Small intestine (tissue), 16 donors: ENCODE results near the gene HOXB9. TPM values are rescaled to one million over a fixed set of nuclear protein-coding genes. Genes with fewer than 3 reads are reported as not detected.

Source experiments
- DNase-seq, 2 donors: peaks; one replicate each; pipeline versions ENCODE4 v3.0.0 to v3.0.0-alpha.2; 2013
- FAIRE-seq: peaks from 2 replicates; lab custom pipeline; 2012; peaks lifted over from hg19 to GRCh38; lab: Jason Lieb, UNC
- H3K27ac ChIP-seq, 3 donors: one replicate each; pipeline ENCODE4 v1.5.1; 2013; ENCODE audit warnings: low read length in 2 of 3, mild to moderate bottlenecking in 2 of 3, control low read depth in 1 of 3, inconsistent platforms in 1 of 3, low read depth in 1 of 3, moderate library complexity in 1 of 3
- H3K27me3 ChIP-seq, 3 donors: one replicate each; pipeline ENCODE4 v1.6.1; 2013; ENCODE audit warnings: low read length in 3 of 3, inconsistent platforms in 1 of 3; ENCODE audit not compliant: control insufficient read depth in 3 of 3, insufficient read depth in 3 of 3
- H3K36me3 ChIP-seq, 3 donors: one replicate each; pipeline ENCODE4 v1.6.1; 2013; ENCODE audit warnings: low read length in 3 of 3, inconsistent platforms in 1 of 3, low read depth in 1 of 3, mild to moderate bottlenecking in 1 of 3, moderate library complexity in 1 of 3; ENCODE audit not compliant: control insufficient read depth in 3 of 3, insufficient read depth in 2 of 3
- H3K4me1 ChIP-seq, 3 donors: one replicate each; pipeline ENCODE4 v1.6.1; 2013; ENCODE audit warnings: low read length in 2 of 3, inconsistent platforms in 1 of 3, low read depth in 1 of 3, mild to moderate bottlenecking in 1 of 3, moderate library complexity in 1 of 3; ENCODE audit not compliant: control insufficient read depth in 3 of 3, insufficient read depth in 2 of 3
- H3K4me3 ChIP-seq, 3 donors: one replicate each; pipeline ENCODE4 v1.5.1; 2013; ENCODE audit warnings: low read length in 3 of 3, control low read depth in 1 of 3, inconsistent platforms in 1 of 3, low read depth in 1 of 3, mild to moderate bottlenecking in 1 of 3, moderate library complexity in 1 of 3
- H3K9me3 ChIP-seq, 2 donors: one replicate each; pipeline ENCODE4 v1.6.1; 2013; ENCODE audit warnings: low read depth in 1 of 2, low read length in 1 of 2; ENCODE audit not compliant: control insufficient read depth in 2 of 2, insufficient read depth in 1 of 2
- WGBS, 3 donors: extraction: QIAGEN DNeasy Blood & Tissue Kit; methylation state at CpG; one replicate each; pipeline ENCODE4 v1.1.7; 2013; 5-methylcytosine and 5-hydroxymethylcytosine counted together
- long read RNA-seq, 10 donors: transcript quantifications; one replicate each; lab custom pipeline, GENCODE V29; 2026
- polyA plus RNA-seq, 4 donors: library from polyadenylated mRNA; stranded (reverse) in 3 of 4; unstranded in 1 of 4; fragments of 200-250 nt in 3 of 4; fragments of 120-200 nt in 1 of 4; gene quantifications; one replicate each; pipeline versions ENCODE4 v1.2.1 to v1.2.3, GENCODE V29; 2013
- donor health status: healthy with polysubstance abuse.
- donor health status: control.
- donor health status: control.
- donor health status: Bipolar disorder and iron deficiency.
- donor health status: healthy.

Gene HOXB9
- polyA plus RNA-seq = 10 to 100 TPM in 1 of 4 donors, under 1 TPM in 2, not detected in 1; 0.07 to 16.7 (median 0.54) TPM
- long read RNA-seq, donor 1 = 0 reads
- long read RNA-seq, donor 2 = 0 reads
- long read RNA-seq, donor 3 = 0 reads
- long read RNA-seq, donor 4 = 0 reads
- long read RNA-seq, donor 5 = 0 reads
- long read RNA-seq, donor 6 = 0 reads
- long read RNA-seq, donor 7 = 0 reads
- long read RNA-seq, donor 8 = 0 reads
- long read RNA-seq, donor 9 = 0 reads
- long read RNA-seq, donor 10, transcript HOXB9-201 (2 exons, 2,581 nt) = major isoform, 5 of 5 reads
- long read RNA-seq, donor 10, partial matches to known transcripts = 0 of 5 reads
- long read RNA-seq, donor 10, other reads (novel, unspliced or antisense) = 0 of 5 reads

- WGBS, 3 donors = 2 to 3% (median 2%) methylated on average over 42 to 50 of the region's 50 CpGs
- no peaks in the 10 kb centered on the region for H3K36me3 ChIP-seq
- peak within 1 kb of the TSS in 1 of 3 donors; percentile 46 for H3K27ac ChIP-seq
- DNase-seq = peak in 1 of 2 donors; percentile 60
- no peaks in the 10 kb centered on the region for H3K9me3 ChIP-seq
- peaks cover 9 to 99% (median 75%) of the 10 kb centered on the region in 3 donors for H3K27me3 ChIP-seq
- no peak for FAIRE-seq
- H3K4me1 ChIP-seq = peaks cover 0 to 22% (median 0%) of the 10 kb centered on the region in 3 donors
- H3K4me3 ChIP-seq = peak within 1 kb of the TSS in 2 of 3 donors; percentile 29 to 40
Measured at GRCh38 chr17:48626245-48627117, at the start of gene HOXB9. HOXB9 (minus strand) TSS chr17:48626358; CDS start chr17:48626269, 89 bp downstream.

DNA sequence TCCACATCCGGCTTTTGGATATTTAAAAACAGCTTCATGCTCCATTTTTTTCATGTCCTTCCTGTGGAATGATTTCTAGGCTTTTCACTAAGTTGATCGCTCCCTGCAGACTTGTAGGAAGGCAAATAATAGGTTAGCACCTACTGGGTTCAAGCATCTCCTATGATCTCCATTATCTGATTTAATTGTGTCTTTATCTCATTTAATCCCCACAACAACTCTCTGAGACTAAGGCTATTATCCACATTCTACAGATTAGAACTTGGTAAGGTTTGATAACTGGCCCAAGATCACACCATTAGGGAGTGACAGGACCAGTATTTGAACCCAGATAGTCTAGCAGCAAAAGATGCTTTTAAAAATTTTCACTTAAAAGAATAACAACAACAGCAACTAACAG is 46.2 kb upstream of the HOXB9 start:
- peaks cover 0 to 25% (median 5%) of the 10 kb centered on the region in 3 donors for H3K27me3 ChIP-seq
- no peaks in the 10 kb centered on the region for H3K9me3 ChIP-seq
- DNase-seq = no peak
- no peak overlapping the region for H3K27ac ChIP-seq
- H3K36me3 ChIP-seq = no peaks in the 10 kb centered on the region
- FAIRE-seq = no peak
- 61 to 63% (median 63%) methylated on average over 2 of the region's 2 CpGs for WGBS, 3 donors
- no peaks in the 10 kb centered on the region for H3K4me1 ChIP-seq
- H3K4me3 ChIP-seq = no peak overlapping the region

GRCh38 chr17:48671697-48672171 is 45.6 kb upstream of the HOXB9 start:
- H3K4me3 ChIP-seq = peak overlapping the region in 1 of 3 donors; percentile 41
- peaks cover 0 to 19% (median 4%) of the 10 kb centered on the region in 3 donors for H3K27me3 ChIP-seq
- H3K36me3 ChIP-seq = no peaks in the 10 kb centered on the region
- no peaks in the 10 kb centered on the region for H3K9me3 ChIP-seq
- no peaks in the 10 kb centered on the region for H3K4me1 ChIP-seq
- DNase-seq (peak; percentile 73 to 87), FAIRE-seq (no peak)
- no peak overlapping the region for H3K27ac ChIP-seq
- WGBS, 3 donors = 3 to 8% (median 5%) methylated on average over 14 to 15 of the region's 15 CpGs

DNA sequence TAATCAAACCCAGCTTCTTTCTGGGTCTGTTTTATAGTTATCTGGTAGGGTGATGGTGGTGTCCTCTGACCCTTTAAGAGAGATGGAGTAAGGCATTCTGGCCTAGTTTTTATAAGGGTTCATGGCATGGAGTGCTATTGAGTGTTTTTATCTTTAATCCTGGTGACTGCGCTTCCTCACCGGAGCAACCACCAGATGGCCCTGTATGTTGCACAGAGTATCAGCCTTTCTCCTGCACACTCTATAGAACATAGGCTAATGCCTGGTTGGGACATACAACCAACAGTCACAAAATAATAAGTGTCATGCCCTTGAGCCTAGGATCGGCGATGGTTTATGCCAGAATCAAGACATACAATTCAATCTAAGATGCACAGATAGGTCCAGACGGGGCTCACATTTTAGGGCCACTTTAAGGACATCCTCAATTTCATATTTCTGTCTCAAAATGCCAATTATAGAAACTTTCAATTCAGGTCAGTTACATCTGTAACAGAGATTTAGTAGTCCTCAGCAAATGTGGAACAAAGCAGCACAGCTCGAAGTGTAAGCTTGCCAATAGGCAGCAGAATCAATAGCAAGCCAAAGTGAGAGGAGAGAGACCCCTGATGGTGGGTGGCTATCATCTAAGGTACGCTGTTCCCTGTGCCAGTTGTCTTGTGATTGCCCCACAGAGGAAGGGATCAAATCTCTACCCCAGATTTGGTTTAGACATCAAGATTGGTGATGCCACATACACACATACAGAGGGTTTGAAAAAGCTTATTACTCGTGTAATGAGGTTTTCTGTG is 37.2 kb upstream of the HOXB9 start:
- WGBS, 3 donors = 62 to 78% (median 74%) methylated on average over 8 of the region's 8 CpGs
- FAIRE-seq (no peak), DNase-seq (no peak)
- H3K27ac ChIP-seq = no peak overlapping the region
- H3K9me3 ChIP-seq = no peaks in the 10 kb centered on the region
- no peak overlapping the region for H3K4me3 ChIP-seq
- no peaks in the 10 kb centered on the region for H3K36me3 ChIP-seq
- no peaks in the 10 kb centered on the region for H3K4me1 ChIP-seq
- H3K27me3 ChIP-seq = peaks cover 0 to 13% (median 0%) of the 10 kb centered on the region in 3 donors

- no peak for FAIRE-seq
- H3K27me3 ChIP-seq = peaks cover 0 to 20% (median 3%) of the 10 kb centered on the region in 3 donors
- H3K4me1 ChIP-seq = no peaks in the 10 kb centered on the region
- no peak for DNase-seq
- no peaks in the 10 kb centered on the region for H3K36me3 ChIP-seq
- H3K27ac ChIP-seq = no peak overlapping the region
- no peak overlapping the region for H3K4me3 ChIP-seq
- no peaks in the 10 kb centered on the region for H3K9me3 ChIP-seq
Measured at GRCh38 chr17:48655913-48656312, 29.8 kb upstream of the HOXB9 start.

DNA sequence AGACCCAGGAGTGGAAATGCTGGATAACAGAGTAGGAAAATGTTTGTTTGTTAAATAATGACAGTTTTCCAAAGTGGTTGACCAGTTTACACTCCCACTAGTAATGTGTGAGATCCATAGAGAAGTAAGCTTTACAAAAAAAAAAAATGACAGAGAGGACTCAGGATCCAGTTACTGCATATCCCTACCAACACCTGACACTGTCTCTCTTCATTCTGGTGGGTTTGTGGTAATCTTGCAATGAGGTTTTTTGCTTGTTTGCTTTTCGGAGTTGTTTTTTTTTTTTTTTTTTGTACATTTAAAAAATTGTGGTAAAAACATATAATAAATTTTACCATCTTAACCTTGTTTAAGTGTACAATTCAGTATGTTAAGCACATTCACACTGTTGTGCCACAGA is 23.6 kb upstream of the HOXB9 start:
- FAIRE-seq = no peak
- Histone ChIP-seq H3K4me1 (peaks cover 0 to 4% (median 3%) of the 10 kb centered on the region in 3 donors), H3K27me3 (peaks cover 6 to 56% (median 28%) of the 10 kb centered on the region in 3 donors), H3K36me3 (no peaks in the 10 kb centered on the region), H3K27ac (no peak overlapping the region), H3K9me3 (no peaks in the 10 kb centered on the region), H3K4me3 (no peak overlapping the region)
- DNase-seq = no peak
- 57 to 79% (median 77%) methylated on average over 1 of the region's 1 CpG for WGBS, 3 donors

GRCh38 chr17:48647963-48648245 is 21.7 kb upstream of the HOXB9 start:
- peak overlapping the region in 1 of 3 donors; percentile 53 for H3K4me3 ChIP-seq
- peaks cover 0 to 4% (median 3%) of the 10 kb centered on the region in 3 donors for H3K4me1 ChIP-seq
- WGBS, 3 donors = 61 to 82% (median 81%) methylated on average over 1 of the region's 1 CpG
- DNase-seq = no peak
- H3K27me3 ChIP-seq = peaks cover 14 to 71% (median 39%) of the 10 kb centered on the region in 3 donors
- no peak for FAIRE-seq
- H3K36me3 ChIP-seq = no peaks in the 10 kb centered on the region
- H3K27ac ChIP-seq = no peak overlapping the region
- H3K9me3 ChIP-seq = no peaks in the 10 kb centered on the region
